Upper lobe of right lung (tissue), 1 donor: ENCODE data around the gene HOXD8. TPM values are rescaled to one million over a fixed set of nuclear protein-coding genes. Genes with fewer than 3 reads are reported as not detected.
A peak's percentile ranks its signal among the peaks of the same experiment; 100 is the strongest.

Source experiments
- ATAC-seq: fragments of 200-7000 bp; cut with Tn5 transposase; one replicate; pipeline ENCODE4 v1.9.1; 2020; ENCODE audit warnings: mild to moderate bottlenecking, moderate library complexity
- DNase-seq: peaks from one replicate; pipeline ENCODE4 v3.0.0-alpha.2; 2020
- H3K27ac ChIP-seq: fragments of 200-600 bp; one replicate; pipeline ENCODE4 v1.8.0; 2022
- H3K27me3 ChIP-seq: fragments of 200-600 bp; one replicate; pipeline ENCODE4 v1.8.0; 2022; ENCODE audit warnings: mild to moderate bottlenecking
- H3K36me3 ChIP-seq: fragments of 200-600 bp; one replicate; pipeline ENCODE4 v1.8.0; 2022
- H3K4me1 ChIP-seq: fragments of 200-600 bp; one replicate; pipeline ENCODE4 v1.8.0; 2022
- H3K4me3 ChIP-seq: fragments of 200-600 bp; one replicate; pipeline ENCODE4 v1.8.0; 2022; ENCODE audit warnings: mild to moderate bottlenecking
- H3K9me3 ChIP-seq: fragments of 200-600 bp; one replicate; pipeline ENCODE4 v1.8.0; 2022
- intact Hi-C: fragments of 100-400 bp; cut with DNase I; formaldehyde crosslinking; loops from one replicate; pipeline ENCODE4 v1.11.0; 2022
- total RNA-seq: library from RNA; stranded (reverse); fragmentation: NEBNext Ultra II Directional; extraction: Animal tissue kit (Norgen Biotek cat#: 25700); gene quantifications from one replicate; pipeline ENCODE4 v1.2.1, GENCODE V29; 2021
- TF ChIP-seq, protein P1 (sequence below): fragments of 200-600 bp; IDR thresholded peaks from one replicate; pipeline ENCODE4 v1.8.0; 2022; ENCODE audit warnings: antibody characterized with exemption
- donor health status: DM: no; HTN: yes; CAD: no; lungs with severe emphysema.

The HOXD8 gene
- total RNA-seq, 1 donor from 2014 or later = 2.6 TPM

- Histone ChIP-seq H3K36me3 (no peaks in the 10 kb centered on the region), H3K27ac (no peak within 1 kb of the TSS), H3K4me3 (no peak within 1 kb of the TSS), H3K9me3 (no peaks in the 10 kb centered on the region), H3K27me3 (peaks cover 98% of the 10 kb centered on the region), H3K4me1 (no peaks in the 10 kb centered on the region)
- intact Hi-C loops = no loop called here
- DNase-seq (no peak), ATAC-seq (peak; percentile 27)
- TF ChIP-seq, protein P1, sequence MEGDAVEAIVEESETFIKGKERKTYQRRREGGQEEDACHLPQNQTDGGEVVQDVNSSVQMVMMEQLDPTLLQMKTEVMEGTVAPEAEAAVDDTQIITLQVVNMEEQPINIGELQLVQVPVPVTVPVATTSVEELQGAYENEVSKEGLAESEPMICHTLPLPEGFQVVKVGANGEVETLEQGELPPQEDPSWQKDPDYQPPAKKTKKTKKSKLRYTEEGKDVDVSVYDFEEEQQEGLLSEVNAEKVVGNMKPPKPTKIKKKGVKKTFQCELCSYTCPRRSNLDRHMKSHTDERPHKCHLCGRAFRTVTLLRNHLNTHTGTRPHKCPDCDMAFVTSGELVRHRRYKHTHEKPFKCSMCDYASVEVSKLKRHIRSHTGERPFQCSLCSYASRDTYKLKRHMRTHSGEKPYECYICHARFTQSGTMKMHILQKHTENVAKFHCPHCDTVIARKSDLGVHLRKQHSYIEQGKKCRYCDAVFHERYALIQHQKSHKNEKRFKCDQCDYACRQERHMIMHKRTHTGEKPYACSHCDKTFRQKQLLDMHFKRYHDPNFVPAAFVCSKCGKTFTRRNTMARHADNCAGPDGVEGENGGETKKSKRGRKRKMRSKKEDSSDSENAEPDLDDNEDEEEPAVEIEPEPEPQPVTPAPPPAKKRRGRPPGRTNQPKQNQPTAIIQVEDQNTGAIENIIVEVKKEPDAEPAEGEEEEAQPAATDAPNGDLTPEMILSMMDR = no peak
Measured at GRCh38 chr2:176106581-176107539, 22.6 kb upstream of the HOXD8 start, which contains the start of gene HOXD11. HOXD11 (plus strand) TSS chr2:176107280; CDS start chr2:176107356, 76 bp downstream.

GRCh38 chr2:176107731-176108181, 21.7 kb upstream of the HOXD8 start:
- DNase-seq = no peak
- Histone ChIP-seq H3K4me3 (no peak overlapping the region), H3K27ac (no peak overlapping the region), H3K36me3 (no peaks in the 10 kb centered on the region), H3K27me3 (peaks cover 98% of the 10 kb centered on the region), H3K9me3 (no peaks in the 10 kb centered on the region), H3K4me1 (no peaks in the 10 kb centered on the region)
- intact Hi-C loops = no loop called here
- TF ChIP-seq, protein P1 = no peak
- no peak for ATAC-seq

- H3K4me1 ChIP-seq = no peaks in the 10 kb centered on the region
- DNase-seq = no peak
- H3K27me3 ChIP-seq = peaks cover 98% of the 10 kb centered on the region
- no peak overlapping the region for H3K4me3 ChIP-seq
- H3K9me3 ChIP-seq = no peaks in the 10 kb centered on the region
- no peaks in the 10 kb centered on the region for H3K36me3 ChIP-seq
- TF ChIP-seq, protein P1 = no peak
- intact Hi-C loops = no loop called here
- H3K27ac ChIP-seq = no peak overlapping the region
- no peak for ATAC-seq
Measured at GRCh38 chr2:176109192-176109901, 20.2 kb upstream of the HOXD8 start.

GRCh38 chr2:176109946-176110345, 19.6 kb upstream of the HOXD8 start:
- Histone ChIP-seq H3K9me3 (no peaks in the 10 kb centered on the region), H3K27me3 (peaks cover 98% of the 10 kb centered on the region), H3K4me1 (no peaks in the 10 kb centered on the region), H3K27ac (no peak overlapping the region), H3K4me3 (no peak overlapping the region), H3K36me3 (no peaks in the 10 kb centered on the region)
- intact Hi-C loops = no loop called here
- DNase-seq (no peak), ATAC-seq (no peak)
- TF ChIP-seq, protein P1 = no peak

DNA sequence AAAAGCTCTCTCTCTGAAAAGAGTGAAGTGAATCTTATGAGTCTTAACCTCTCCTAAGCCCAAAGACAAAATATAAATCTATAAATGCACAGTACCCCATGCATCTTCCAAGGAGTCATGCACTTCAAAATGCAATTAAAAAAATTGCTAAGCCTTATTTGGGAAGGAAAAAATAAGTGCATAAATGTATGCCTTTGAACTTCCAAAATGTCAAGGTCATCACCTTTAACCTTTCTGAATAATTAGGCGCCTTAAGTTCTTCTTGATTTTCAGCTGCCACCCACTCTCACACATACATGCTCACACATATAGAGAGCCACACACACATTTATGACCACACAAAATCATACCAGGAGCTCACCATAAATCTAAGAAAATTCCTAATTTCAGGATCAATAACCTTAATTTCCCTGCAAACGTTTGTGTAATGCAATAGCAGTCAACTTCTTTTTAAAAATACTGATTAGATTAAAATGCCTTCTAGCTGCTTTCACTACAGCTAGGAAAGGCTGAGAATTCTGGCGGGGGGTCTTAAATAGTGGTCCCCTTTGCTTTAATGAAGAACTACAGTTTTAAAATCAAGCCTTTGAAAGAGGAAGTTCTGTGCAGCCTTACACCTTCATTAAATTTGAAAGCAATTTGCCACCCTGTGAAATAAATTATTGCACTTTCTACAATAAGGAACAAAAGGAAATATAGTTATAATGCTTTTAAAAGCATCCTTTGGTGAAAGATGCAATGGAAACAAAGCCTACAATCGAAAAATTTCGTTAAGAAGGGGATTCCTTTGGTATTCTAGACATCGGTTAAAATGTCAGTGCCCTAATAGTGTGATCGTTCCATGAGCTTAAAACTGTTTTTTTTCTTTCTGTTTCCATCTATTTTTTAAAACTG, 18.8 kb upstream of the HOXD8 start:
- H3K4me1 ChIP-seq = no peaks in the 10 kb centered on the region
- no peak overlapping the region for H3K4me3 ChIP-seq
- DNase-seq (no peak), ATAC-seq (no peak)
- H3K9me3 ChIP-seq = no peaks in the 10 kb centered on the region
- H3K27me3 ChIP-seq = peaks cover 98% of the 10 kb centered on the region
- intact Hi-C loops = no loop called here
- TF ChIP-seq, protein P1 = no peak
- H3K36me3 ChIP-seq = no peaks in the 10 kb centered on the region
- no peak overlapping the region for H3K27ac ChIP-seq
